PFSK-1 (cell line): Measurements from ENCODE around the gene MYBPC1.

Experiments
- POLR2AphosphoS5 ChIP-seq: IDR thresholded peaks from 2 replicates; pipeline ENCODE4 v1.6.1; 2012; ENCODE audit warnings: low read depth, mild to moderate bottlenecking, control low read depth, low read length, moderate library complexity
- REST ChIP-seq, 2 experiments: IDR thresholded peaks; 2 replicates each; pipeline versions ENCODE4 v1.6.1 to v1.8.0; 2011 to 2012; ENCODE audit warnings: low read depth in 2 of 2, low read length in 2 of 2, control low read depth in 1 of 2, inconsistent platforms in 1 of 2, mild to moderate bottlenecking in 1 of 2, moderate library complexity in 1 of 2; ENCODE audit not compliant: insufficient read depth in 1 of 2
- TAF1 ChIP-seq: IDR thresholded peaks from 2 replicates; pipeline ENCODE4 v1.6.1; 2012; ENCODE audit warnings: low read length, control low read depth, borderline replicate concordance; ENCODE audit not compliant: insufficient read depth

DNA sequence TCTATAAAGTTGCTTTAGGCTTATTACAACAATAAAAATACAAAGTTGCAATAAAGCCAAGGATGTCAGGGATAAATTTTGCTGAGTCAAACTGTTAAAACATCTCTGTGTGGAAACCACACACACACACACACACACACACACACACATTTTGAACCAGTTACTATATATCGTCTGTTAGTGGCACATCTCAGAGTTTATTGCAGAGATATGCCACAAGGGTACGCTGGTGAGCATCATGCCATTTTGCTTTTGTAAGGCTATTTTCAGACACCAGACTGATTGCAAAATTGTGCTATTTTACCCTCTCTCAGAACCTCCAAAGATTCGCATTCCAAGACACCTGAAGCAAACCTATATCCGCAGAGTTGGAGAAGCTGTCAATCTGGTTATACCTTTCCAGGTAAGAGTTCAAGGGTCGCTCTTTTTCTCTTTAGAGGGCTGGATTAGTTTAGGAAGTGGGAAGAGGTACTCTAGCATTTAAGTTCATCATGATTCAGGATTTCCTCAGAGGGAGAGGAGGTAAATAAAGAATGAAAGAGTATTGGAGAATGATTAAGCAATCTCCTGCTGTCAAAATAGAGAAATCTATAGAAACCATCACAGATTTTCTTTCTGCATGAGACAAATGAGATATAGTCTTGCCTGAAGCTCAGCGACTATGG lies 75.4 kb downstream of the MYBPC1 start:
- TF ChIP-seq REST (IDR thresholded peaks at IDR 0.05; ENCODE audit: insufficient read depth in 1 of 2, low read depth in 2 of 2, low read length in 2 of 2), result no peak
- no peak for TF ChIP-seq POLR2AphosphoS5
- no peak for TF ChIP-seq TAF1
